Activated CD4-positive, CD25-positive, alpha-beta regulatory T cell (primary cell): ENCODE results near the gene ARHGAP45.
A peak's percentile ranks its signal among the peaks of the same experiment; 100 is the strongest.

ENCODE experiments used
- DNase-seq, 4 experiments: peaks; one replicate each; lab custom pipeline; 2025; lab: John Stamatoyannopoulos, UW

ARHGAP45 gene

DNA sequence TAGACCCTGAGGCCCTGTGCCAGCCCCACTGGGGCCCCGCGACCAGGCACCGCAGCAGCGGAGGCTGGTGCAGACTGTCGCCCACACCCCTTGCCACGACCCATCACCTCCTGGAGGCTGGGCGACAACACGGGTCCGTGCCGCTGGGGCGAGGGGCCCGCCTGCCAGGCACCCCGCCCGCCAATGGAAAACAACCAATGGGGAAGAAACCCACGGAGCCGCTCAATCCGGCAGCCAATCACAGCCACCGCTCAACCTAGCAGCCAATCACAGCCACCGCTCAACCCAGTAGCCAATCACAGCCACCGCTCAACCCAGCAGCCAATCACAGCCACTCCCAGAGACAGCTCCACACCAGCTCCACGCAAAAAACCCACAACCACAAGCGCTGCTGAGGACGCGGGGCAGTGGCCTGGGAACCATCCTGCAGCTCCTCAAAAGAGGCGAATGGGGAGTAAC, 66.5 kb downstream of the ARHGAP45 start:
- peak; percentile 33 to 55 (median 43) for DNase-seq

GRCh38 chr19:1134431-1134830, 67.5 kb downstream of the ARHGAP45 start:
- DNase-seq: no peak

DNA sequence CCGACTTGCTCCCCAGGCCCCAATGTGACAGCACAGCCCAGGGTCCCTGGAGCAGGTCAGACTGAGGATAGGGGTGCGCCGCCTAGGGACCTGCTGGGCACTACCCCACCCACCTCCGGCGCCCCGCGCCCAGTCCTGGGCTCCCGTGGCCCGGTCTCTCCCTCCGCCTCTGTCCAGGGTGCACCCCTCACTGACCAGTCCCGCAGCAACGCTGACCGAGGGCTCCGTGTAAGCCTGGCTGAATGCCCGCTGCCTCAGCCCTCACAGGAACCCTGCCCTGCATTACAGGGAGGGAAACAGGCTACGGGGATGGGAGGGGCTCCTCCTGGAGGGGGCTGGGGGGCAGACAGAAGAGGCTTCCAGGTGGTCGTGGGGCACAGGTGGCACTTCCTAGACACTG, 68.5 kb downstream of the ARHGAP45 start:
- DNase-seq: no peak

- DNase-seq: no peak
Measured at GRCh38 chr19:1136201-1136600, 69.2 kb downstream of the ARHGAP45 start.
